Activated CD8-positive, alpha-beta T cell treated with anti-CD3 and anti-CD28 coated beads for 36 hours (primary cell): ENCODE measurements around the gene UBIAD1. TPM values are rescaled to one million over a fixed set of nuclear protein-coding genes. Genes with fewer than 3 reads are reported as not detected.

Experiments used
- ATAC-seq: fragments of 200-7000 bp; cut with Tn5 transposase; one replicate; pipeline ENCODE4 v1.10.0; 2021; ENCODE audit warnings: mild to moderate bottlenecking, moderate library complexity
- CTCF ChIA-PET: fragments of 350-600 bp; sonication (Branson Sonifier 250); formaldehyde crosslinking; loops from one replicate; lab custom pipeline; 2021; ENCODE audit warnings: antibody characterized with exemption; lab: Charles Lee
- POLR2A ChIA-PET: fragments of 350-600 bp; sonication (Branson Sonifier 250); formaldehyde crosslinking; loops from one replicate; lab custom pipeline; 2021; ENCODE audit warnings: antibody characterized with exemption; lab: Charles Lee
- DNase-seq: peaks from one replicate; pipeline ENCODE4 v3.0.0-alpha.2; 2020
- H3K27ac Mint-ChIP-seq: one replicate; pipeline ENCODE4 v1.8.0; 2021; ENCODE audit warnings: mild to moderate bottlenecking, mixed read lengths
- H3K27me3 Mint-ChIP-seq: one replicate; pipeline ENCODE4 v1.8.0; 2021; ENCODE audit warnings: mixed read lengths
- H3K36me3 Mint-ChIP-seq: one replicate; pipeline ENCODE4 v1.8.0; 2021; ENCODE audit warnings: low read depth, mixed read lengths
- H3K4me1 Mint-ChIP-seq: one replicate; pipeline ENCODE4 v1.8.0; 2021; ENCODE audit warnings: low read depth, mixed read lengths
- H3K4me3 Mint-ChIP-seq: one replicate; pipeline ENCODE4 v1.8.0; 2021; ENCODE audit warnings: mild to moderate bottlenecking, moderate library complexity, mixed read lengths
- H3K9me3 Mint-ChIP-seq: one replicate; pipeline ENCODE4 v1.8.0; 2021; ENCODE audit warnings: mixed read lengths
- CTCF ChIP-seq: fragments of 200-600 bp; IDR thresholded peaks from one replicate; pipeline ENCODE4 v1.8.0; 2022; ENCODE audit warnings: antibody characterized with exemption, mild to moderate bottlenecking
- intact Hi-C: fragments of 100-400 bp; cut with micrococcal nuclease; formaldehyde crosslinking; loops from one replicate; pipeline ENCODE4 v1.10.0; 2022
- total RNA-seq, 2 experiments: library from RNA; stranded (reverse); gene quantifications; one replicate each; pipeline ENCODE4 v1.2.3, GENCODE V29; 2021

Gene UBIAD1
- total RNA-seq, 2 experiments from 2014 or later, result 24.0 to 26.2 TPM

- H3K36me3 Mint-ChIP-seq, result no peaks in the 10 kb centered on the region
- no peak overlapping the region for H3K27ac Mint-ChIP-seq
- peaks cover 12% of the 10 kb centered on the region for H3K27me3 Mint-ChIP-seq
- ChIA-PET POLR2A (interaction anchor here (1.1 kb wide), 1 partner anchor 12 kb away, joined by 4 read pairs; no protein-coding TSS in a partner anchor), CTCF (interaction anchor here (1.4 kb wide), 1 partner anchor 307 kb away, joined by 5 read pairs; no protein-coding TSS in a partner anchor)
- no peaks in the 10 kb centered on the region for H3K9me3 Mint-ChIP-seq
- peaks cover 6% of the 10 kb centered on the region for H3K4me1 Mint-ChIP-seq
- no peak for TF ChIP-seq CTCF
- no peak overlapping the region for H3K4me3 Mint-ChIP-seq
- intact Hi-C loops, result loop anchor here (5.0 kb wide), 1 partner anchor 307 kb away; no protein-coding TSS in a partner anchor
- no peak for ATAC-seq
- DNase-seq, result no peak
These were observed 61.8 kb downstream of the UBIAD1 start for GRCh38 chr1:11334821-11335220.

GRCh38 chr1:11335417-11336056 is 62.5 kb downstream of the UBIAD1 start:
- H3K27ac Mint-ChIP-seq, result no peak overlapping the region
- ChIA-PET CTCF (interaction anchor here (1.4 kb wide), 1 partner anchor 306 kb away, joined by 5 read pairs; no protein-coding TSS in a partner anchor), POLR2A (interaction anchor here (1.1 kb wide), 1 partner anchor 13 kb away, joined by 4 read pairs; no protein-coding TSS in a partner anchor)
- peaks cover 18% of the 10 kb centered on the region for H3K27me3 Mint-ChIP-seq
- intact Hi-C loops, result loop anchor here (5.0 kb wide), 1 partner anchor 307 kb away; no protein-coding TSS in a partner anchor
- no peak for TF ChIP-seq CTCF
- H3K4me3 Mint-ChIP-seq, result no peak overlapping the region
- H3K9me3 Mint-ChIP-seq, result no peaks in the 10 kb centered on the region
- peaks cover 6% of the 10 kb centered on the region for H3K4me1 Mint-ChIP-seq
- no peak for DNase-seq
- ATAC-seq, result no peak
- H3K36me3 Mint-ChIP-seq, result no peaks in the 10 kb centered on the region

GRCh38 chr1:11337580-11338073 is 64.6 kb downstream of the UBIAD1 start:
- Mint-ChIP-seq H3K4me3 (no peak overlapping the region), H3K9me3 (no peaks in the 10 kb centered on the region), H3K4me1 (peaks cover 6% of the 10 kb centered on the region), H3K36me3 (no peaks in the 10 kb centered on the region), H3K27me3 (peaks cover 18% of the 10 kb centered on the region), H3K27ac (no peak overlapping the region)
- peak; percentile 91 for TF ChIP-seq CTCF
- intact Hi-C loops, result loop anchor here (5.0 kb wide), 1 partner anchor 305 kb away; no protein-coding TSS in a partner anchor
- ATAC-seq (peak; percentile 90), DNase-seq (peak; percentile 85)
- POLR2A ChIA-PET, result no interaction called here
- CTCF ChIA-PET, result interaction anchor here (0.8 to 1.2 kb wide), 9 partner anchors 9 to 308 kb away, joined by 3 to 7 read pairs (median 4); no protein-coding TSS in a partner anchor

Other genes starting within 250 kb of the UBIAD1 start
- gene MASP2, start 226.0 kb upstream of the UBIAD1 start, total RNA-seq, result not detected
- gene SRM, start 213.2 kb upstream of the UBIAD1 start, total RNA-seq, result 100 to 1,000 TPM; 240 TPM
- gene EXOSC10, start 173.3 kb upstream of the UBIAD1 start, total RNA-seq, result 10 to 100 TPM; 66.6 to 69.8 TPM
- not detected for gene ANGPTL7, start 83.8 kb upstream of the UBIAD1 start, total RNA-seq
- gene MTOR, start 10.6 kb upstream of the UBIAD1 start, total RNA-seq, result 10 to 100 TPM; 34.7 to 36.8 TPM
- under 1 TPM; 0.63 to 0.65 TPM for gene DISP3, start 206.0 kb downstream of the UBIAD1 start, total RNA-seq